HG02623 (cell line): ENCODE data around the gene LRRC74B.
"Not testable (repeated sequence)": the region's sequence is repeated elsewhere in the genome, so short reads cannot be mapped to it uniquely, and the experiment has no call there.

Source experiments
- ATAC-seq: cut with Tn5 transposase; IDR thresholded peaks from one replicate; pipeline ENCODE4 v1.9.1; 2021; ENCODE audit warnings: moderate library complexity; ENCODE audit not compliant: unreplicated experiment

LRRC74B gene

DNA sequence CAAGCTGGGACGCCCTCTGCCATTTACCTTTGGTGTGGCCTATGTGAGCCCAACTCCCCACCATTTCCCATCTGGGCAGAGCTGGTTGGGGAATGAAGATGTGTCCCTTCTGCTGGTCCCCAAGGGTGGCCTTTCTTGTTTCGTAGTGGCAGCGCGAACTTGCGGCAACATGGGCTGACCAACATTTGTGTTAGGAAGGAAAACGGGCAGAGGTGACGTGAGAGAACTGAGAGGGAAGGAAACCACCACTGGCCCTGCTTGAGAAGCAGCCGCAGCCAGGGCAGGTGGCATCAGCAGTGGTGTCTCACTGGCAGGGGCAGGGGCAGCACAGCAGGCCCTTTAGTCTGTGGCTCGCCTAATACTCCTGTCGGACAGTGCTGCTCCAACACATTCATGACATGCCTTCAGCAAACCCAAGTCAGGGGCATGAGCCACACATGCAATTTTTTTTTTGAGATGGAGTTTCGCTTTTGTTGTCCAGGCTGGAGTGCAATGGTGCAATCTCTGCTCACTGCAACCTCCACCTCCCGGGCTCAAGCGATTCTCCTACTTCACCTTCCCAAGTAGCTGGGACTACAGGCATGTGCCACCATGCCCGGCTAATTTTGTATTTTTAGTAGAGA is 29.9 kb downstream of the LRRC74B start:
- ATAC-seq = no peak

DNA sequence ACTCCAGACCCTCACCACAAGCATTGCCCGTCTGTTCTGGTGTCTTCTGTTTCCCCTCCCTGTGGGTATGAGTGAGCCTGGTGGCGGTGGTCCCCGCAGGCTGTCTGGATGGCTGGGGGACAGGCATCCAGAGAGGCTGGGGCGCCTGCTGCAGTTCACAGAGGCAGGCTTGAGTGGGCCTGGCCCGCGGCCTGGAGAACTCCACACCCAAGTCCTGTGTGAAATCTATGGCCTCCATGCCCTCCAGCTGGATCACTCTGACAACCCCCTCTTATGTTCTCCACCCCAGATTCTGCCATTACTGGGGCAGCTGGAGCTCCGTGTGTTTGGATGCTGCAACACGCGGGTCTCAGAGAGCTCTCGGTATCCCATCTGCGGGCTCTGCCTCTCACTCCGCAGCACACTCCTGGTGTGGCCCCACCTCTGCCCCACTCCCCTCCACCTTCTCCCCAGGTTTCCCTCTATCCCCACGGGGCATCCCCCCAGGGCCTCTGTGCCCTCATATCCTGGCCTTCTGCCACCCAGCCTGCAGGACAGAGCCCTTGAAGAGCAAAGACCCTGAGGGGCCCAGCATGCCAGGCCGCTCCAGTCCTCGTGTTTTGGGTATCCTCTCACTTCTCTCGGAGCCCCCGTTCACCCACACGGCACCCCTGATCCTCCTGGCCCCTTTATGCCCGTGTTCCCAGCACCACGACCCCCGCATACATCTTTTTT is 31.3 kb downstream of the LRRC74B start:
- ATAC-seq = no peak

DNA sequence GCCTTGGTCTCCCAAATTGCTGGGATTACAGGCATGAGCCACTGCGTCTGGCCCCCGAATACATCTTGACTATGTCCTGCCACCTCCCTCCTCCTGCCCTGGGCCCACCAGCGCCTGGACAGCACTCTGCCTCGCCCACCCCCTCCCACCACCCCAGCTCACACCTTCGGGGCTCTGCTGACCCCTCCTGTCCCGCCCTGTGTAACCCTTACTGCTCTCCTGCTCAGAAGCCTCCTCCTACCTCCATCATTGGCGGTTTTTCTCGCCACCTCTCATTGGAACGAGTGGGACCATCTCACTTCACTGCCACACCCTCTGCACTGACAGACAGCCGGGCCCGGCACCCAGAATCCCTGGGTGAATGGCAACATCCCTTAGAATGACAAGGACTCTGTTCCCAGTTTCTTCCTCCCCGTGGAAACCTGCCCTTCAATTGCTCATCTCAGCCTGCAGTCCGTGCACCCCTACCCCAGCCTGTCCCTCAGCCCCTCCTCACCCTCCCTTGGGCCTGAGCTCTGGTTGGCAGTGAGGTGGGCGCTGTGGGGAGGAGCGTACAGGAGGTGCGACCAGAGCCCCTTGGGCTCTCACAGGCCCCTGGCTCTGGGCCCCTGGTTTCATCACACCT is 32.2 kb downstream of the LRRC74B start:
- no peak for ATAC-seq

DNA sequence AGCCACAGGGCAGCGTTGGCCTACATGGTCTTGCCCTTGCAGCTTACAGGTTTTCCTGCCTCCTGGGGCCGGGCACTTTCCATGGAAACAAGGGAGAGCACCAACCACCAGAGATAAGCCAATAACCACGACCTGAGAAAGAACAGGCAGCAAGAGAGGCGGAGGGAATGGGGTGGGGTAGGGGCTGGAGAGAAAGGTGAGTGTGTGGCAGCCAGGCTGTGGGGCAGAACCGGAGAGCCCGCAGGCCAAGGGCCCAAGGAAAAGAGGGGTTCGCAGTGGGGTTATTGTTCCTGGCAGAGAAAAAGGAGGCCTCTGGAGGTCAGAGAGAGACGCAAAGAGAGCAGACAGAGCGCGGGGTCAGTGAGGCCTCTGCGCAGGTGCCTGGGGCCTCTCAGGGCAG is 33.2 kb downstream of the LRRC74B start:
- no peak for ATAC-seq

DNA sequence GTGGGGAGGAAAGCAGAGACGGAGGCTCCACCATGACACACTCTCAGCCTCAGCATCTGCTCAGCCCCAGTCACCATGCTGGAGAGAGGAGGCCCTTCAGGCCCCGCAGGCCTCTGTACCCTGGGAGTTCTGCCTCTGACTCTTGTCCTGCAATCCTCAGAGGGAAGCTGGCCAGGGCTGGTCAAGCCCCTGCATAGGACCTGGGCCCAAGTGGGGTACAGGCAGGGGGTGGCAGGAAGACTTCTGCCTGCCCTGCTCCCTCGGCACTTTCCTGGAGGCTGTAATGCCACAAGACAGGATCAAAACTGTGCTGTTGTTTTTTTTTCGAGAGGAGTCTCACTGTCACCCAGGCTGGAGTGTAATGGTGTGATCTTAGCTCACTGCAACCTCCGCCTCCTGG is 33.7 kb downstream of the LRRC74B start:
- no peak for ATAC-seq

DNA sequence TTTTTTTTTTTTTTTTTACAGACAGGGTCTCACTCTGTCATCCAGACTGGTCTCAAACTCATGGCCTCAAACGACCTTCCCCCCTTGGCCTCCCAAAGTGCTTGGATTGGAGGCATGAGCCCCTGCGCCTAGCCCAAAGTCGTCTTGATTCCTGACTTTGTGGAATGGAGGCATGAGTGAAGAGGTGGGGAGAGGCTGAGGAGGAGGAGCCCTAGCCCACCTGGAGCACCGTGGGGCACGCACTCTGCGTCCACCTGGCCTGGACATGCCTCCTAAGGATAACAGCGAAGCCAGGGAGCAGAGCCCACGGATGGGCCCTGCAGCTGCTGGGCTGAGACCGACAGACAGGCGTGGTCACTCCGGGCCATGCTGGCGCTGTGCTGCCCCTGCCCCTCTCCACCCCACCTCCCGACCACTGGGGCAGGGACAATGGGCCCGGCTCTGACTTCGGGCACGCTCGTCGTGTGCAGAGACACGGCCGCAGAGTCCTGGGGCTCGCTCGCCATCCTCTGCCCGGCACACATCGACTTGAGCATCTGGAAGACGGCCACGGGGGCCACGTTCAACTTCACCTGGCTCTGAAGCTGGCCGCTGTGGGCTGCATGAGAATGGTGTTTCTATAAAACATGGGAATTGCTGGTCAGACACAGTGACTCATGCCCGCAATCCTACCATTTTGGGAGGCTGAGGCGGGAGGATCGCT is 34.8 kb downstream of the LRRC74B start:
- no peak for ATAC-seq

DNA sequence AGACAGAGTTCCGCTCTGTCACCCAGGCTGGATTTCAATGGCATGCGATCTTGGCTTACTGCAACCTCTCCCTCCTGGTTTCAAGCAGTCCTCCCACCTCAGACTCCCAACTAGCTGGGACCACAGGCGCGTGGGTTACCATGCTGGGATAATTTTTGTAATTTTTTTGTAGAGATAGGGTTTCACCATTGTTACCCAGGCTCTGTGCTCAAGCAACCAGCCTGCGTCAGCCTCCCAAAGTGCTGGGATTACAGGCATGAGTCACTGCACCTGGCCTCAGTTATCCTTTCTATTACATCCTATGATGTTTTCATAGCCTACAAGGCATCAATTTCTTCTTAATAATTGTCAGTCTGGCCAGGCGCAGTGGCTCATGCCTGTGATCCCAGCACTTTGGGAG is 36.5 kb downstream of the LRRC74B start:
- ATAC-seq = no peak

DNA sequence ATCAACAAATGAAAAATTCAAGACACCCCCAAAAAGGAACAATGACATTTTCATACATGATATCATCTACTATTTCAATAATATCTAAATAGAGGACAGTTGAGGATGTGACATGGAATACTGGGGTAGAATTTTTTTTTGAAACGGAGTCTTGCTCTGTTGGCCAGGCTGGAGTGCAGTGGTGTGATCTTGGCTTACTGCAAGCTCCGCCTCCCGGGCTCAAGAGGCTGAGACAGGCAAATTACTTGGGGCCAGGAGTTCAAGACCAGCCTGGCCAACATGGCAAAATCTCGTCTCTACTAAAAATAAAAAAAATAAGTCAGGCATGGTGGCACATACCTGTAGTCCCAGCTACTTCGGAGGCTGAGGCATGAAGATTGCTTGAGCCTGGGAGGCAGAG is 41.4 kb downstream of the LRRC74B start:
- ATAC-seq = no peak

DNA sequence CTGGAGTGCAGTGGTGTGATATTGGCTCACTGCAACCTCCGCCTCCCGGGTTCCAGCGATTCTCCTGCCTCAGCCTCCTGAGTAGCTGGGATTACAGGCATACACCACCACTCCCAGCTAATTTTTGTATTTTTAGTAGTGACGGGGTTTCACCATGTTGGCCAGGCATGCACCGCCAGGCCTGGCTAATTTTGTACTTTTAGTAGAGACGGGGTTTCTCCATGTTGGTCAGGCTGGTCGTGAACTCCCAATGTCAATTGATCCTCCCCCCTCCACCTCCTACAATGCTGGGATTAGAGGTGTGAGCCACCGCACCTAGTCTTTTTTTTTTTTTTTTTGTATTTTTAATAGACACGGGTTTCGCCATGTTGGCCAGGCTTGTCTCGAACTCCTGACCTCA is 42.2 kb downstream of the LRRC74B start:
- ATAC-seq = not testable (repeated sequence)

DNA sequence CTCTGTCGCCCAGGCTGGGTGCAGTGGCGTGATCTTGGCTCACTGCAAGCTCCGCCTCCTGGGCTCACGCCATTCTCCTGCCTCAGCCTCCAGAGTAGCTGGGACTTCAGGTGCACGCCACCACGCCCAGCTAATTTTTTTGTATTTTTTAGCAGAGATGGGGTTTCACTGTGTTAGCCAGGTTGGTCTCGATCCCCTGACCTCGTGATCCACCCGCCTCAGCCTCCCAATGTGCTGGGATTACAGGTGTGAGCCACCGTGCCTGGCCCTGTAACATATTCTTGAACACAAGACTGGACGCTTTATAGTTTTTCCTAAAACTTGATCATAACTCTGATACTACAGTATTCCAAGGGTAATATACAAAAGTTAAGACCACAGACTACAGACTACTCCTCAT is 45.5 kb downstream of the LRRC74B start:
- not testable (repeated sequence) for ATAC-seq

DNA sequence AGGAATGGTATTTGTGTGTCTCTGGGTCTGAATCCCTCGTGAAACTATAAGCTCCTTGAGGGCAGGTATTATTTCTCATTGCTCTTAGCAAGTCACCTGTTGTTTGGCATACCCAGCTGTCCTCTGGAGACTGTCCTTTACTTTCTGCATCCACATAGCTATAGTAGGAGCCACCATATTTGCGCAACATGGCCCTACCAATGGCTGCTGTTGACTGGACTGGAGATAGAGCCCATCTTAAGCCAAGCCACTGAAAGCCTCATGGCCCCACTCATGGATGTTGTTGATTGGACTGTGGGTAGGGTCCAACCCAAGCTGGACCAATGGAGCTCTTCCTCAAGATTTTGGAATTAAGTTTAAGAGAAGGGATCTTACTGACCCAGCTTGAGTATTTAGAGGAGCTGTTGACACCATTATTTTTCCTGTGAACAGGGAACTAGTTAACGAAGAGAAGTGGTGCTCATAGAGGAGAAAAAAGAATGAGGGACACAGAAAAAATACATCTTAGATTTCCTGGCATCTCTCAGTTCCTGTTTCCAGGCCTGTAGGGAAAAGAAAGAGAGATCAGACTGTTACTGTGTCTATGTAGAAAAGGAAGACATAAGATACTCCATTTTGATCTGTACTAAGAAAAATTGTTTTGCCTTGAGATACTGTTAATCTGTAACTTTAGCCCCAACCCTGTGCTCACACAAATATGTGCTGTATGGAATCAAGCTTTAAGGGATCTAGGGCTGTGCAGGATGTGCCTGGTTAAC is 47.2 kb downstream of the LRRC74B start:
- no peak for ATAC-seq

DNA sequence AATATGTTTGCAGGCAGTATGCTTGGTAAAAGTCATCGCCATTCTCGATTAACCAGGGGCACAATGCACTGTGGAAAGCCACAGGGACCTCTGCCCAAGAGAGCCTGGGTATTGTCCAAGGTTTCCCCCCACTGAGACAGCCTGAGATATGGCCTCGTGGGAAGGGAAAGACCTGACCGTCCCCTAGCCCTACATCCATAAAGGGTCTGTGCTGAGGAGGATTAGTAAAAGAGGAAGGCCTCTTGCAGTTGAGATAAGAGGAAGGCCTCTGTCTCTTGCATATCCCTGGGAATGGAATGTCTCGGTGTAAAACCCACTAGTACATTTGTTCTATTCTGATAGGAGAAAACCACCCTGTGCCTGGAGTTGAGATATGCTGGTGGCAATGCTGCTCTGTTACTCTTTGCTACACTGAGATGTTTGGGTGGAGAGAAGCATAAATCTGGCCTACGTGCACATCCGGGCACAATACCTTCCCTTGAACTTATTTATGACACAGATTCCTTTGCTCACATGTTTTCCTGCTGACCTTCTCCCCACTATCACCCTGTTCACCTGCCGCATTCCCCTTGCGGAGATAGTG is 47.9 kb downstream of the LRRC74B start:
- not testable (repeated sequence) for ATAC-seq

DNA sequence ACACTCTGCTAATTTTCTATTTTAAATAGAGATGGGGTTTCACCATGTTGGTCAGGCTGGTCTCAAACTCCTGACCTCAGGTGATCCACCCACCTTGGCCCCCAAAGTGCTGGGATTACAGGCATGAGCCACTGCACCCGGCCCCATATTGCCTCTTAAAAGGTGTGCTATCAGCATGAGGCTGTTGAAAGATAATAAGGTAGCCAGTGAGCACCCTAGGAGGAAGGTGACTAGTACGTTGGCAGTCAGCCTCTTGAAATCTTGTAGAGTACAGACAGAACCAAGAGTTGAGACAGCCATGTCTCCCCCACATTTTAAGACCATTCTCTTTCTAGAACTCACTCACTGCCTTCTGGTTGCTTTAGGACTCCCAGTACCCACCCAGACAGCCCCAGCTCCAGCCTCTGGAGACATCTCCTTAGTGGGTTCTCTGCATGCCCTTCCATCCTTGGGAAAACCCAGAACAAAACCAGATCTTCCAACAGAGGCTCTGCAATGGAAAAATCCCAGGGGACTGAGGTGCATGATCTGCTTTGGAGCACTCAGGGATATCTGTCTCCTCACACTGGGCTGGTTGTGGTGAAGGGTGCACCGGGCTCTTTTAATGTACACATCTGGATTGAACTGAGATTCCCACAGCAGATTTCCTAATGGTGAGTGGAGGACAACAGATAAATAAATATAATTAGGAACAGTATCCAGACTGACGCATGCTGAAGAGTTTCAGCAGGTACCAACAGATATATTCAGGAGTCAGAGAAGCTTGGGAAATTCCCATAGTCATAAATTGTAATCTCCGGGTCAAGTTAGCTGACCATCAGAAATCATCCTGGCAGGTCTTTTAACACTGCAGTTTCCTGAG is 49.4 kb downstream of the LRRC74B start:
- no peak for ATAC-seq

DNA sequence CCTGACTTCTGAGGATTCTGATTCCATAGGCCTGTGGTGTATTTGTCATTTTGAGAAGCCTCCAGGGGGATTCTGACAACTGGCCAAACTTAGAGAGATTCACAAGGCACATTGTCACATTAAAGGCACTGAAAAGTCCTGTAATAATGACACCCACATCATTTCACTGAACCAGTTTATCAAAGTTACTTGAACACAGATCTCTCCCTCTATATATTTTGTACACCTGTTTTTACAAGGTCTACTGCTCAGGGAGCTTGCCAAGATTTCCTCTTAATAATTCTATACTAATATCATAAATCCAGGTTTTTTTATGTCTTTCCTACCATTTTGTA is 50.0 kb downstream of the LRRC74B start:
- no peak for ATAC-seq

DNA sequence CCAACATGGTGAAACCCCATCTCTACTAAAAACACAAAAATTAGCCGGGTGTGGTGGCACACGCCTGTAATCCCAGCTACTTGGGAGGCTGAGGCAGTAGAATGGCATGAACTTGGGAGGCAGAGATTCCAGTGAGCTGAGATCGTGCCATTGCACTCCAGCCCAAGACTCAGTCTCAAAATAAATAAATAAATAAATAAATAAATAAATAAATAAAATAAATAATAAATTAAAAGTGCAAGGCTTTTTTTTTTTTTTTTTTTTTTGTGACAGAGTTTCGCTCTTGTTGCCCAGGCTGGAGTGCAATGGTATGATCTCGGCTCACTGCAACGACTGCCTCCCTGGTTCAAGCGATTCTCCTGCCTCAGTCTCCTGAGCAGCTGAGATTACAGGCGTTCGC is 51.1 kb downstream of the LRRC74B start:
- not testable (repeated sequence) for ATAC-seq

DNA sequence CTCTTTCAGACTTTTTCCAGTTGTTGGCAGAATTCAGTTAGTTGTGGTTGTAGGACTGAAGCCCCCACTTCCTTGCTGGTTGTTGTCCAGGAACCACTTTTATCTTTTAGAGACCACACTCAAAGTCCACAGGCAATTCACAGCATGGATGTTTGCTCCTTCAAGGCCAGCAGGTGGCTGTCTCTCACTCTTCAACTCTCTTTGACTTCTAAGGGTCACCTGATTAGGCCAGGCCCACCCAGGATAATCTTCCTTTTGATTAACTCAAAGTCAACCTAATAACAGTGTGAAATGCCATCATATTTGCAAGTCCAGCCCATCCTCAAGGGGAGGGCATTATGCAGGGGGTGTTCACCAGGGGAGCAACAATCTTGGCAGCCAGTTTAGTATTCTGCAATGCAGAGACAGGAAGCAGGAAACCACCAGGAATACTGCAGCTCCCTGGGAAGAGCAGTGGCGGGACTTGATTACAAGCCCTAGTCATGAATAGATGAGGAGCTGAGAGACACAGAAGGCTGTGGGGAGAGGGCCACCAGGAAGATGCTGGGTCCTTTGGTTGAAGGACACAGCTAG is 52.4 kb downstream of the LRRC74B start:
- no peak for ATAC-seq

DNA sequence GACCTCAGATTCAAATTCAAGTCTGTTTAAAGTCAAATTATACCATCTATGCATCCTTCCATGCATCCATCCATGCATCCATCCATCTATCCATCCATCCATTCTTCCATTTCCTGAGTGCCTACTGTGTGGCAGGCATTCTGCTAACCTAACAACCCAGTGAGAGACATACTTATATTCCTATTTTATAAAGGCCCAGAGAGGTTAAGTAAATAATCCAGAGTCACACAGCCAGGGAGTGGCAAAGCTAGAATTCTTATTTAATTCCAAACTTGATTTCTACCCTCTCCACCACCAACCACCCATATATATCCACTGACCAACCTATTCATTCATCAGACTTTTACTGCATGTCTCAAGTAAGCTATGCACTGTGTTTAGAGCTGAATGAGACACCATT is 53.8 kb downstream of the LRRC74B start:
- ATAC-seq = no peak

DNA sequence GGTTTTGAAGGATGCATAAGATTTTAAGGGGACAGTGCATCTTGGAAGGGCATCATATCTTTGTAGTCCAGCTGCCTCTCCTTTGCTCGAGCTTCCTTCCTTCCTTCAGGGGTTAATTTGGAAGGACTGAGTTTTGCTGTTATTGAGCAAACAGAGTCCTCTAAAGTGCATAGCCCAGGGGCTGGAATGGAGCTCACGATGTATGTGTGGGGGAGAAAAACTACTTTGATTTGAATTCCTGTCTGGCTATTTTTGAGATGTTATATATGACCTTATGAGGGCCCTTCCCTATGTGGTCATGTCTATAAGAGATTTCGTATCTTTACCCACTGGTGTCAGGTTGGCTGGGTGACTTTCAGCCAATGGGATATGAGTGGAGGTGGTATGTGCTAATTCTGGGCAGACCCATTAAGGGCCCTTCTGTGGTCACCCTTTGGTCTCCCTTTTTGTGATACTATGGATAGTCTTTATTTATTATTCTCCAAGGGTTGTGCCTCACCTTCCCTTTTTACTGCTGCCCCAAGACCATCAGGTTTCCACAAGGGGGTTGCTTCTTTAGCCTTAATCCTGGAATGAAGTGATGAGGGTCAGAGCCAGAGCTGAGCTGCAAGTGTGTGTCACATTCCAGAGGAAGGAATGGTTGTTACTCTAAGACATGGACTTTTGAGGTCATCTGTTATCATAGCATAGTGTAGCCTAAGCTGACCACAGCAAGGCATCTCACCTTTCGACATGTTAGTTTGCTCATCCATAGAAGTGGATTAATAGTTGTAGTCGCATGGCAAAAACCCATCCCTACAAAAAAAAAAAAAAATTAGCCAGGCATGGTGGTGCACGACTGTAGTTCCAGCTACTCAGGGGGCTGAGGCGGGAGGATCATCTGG is 54.6 kb downstream of the LRRC74B start:
- ATAC-seq = no peak
